Measurements from ENCODE around the gene SLC22A12. TPM values are rescaled to one million over a fixed set of nuclear protein-coding genes. Genes with fewer than 3 reads are reported as not detected.
A peak's percentile ranks its signal among the peaks of the same experiment; 100 is the strongest.

Gene SLC22A12
- total RNA-seq, 1 donor from 2014 or later: not detected

- H3K27ac ChIP-seq: no peak overlapping the region
- H3K4me1 ChIP-seq: no peaks in the 10 kb centered on the region
- intact Hi-C loops (cut with DNase I): no loop called here
- no peaks in the 10 kb centered on the region for H3K9me3 ChIP-seq
- no peaks in the 10 kb centered on the region for H3K36me3 ChIP-seq
- H3K27me3 ChIP-seq (ENCODE audit: low read depth): peaks cover 4% of the 10 kb centered on the region
- TF ChIP-seq CTCF (IDR thresholded peaks at IDR 0.05): no peak
- no peak overlapping the region for H3K4me3 ChIP-seq
- DNase-seq (peak; percentile 20), ATAC-seq (no peak)
These were observed 18.9 kb upstream of the SLC22A12 start for GRCh38 chr11:64572143-64572542.

GRCh38 chr11:64577202-64577601 lies 13.8 kb upstream of the SLC22A12 start:
- ATAC-seq (no peak), DNase-seq (no peak)
- no peak overlapping the region for H3K27ac ChIP-seq
- H3K9me3 ChIP-seq: no peaks in the 10 kb centered on the region
- TF ChIP-seq CTCF (IDR thresholded peaks at IDR 0.05): no peak
- no peaks in the 10 kb centered on the region for H3K36me3 ChIP-seq
- H3K4me1 ChIP-seq: no peaks in the 10 kb centered on the region
- intact Hi-C loops (cut with DNase I): no loop called here
- no peak overlapping the region for H3K4me3 ChIP-seq
- peaks cover 4% of the 10 kb centered on the region for H3K27me3 ChIP-seq (ENCODE audit: low read depth)

- H3K9me3 ChIP-seq: no peaks in the 10 kb centered on the region
- no peak overlapping the region for H3K27ac ChIP-seq
- intact Hi-C loops (cut with DNase I): no loop called here
- peaks cover 8% of the 10 kb centered on the region for H3K27me3 ChIP-seq (ENCODE audit: low read depth)
- ATAC-seq (no peak), DNase-seq (peak; percentile 3)
- no peak overlapping the region for H3K4me3 ChIP-seq
- H3K4me1 ChIP-seq: no peaks in the 10 kb centered on the region
- no peaks in the 10 kb centered on the region for H3K36me3 ChIP-seq
- no peak for TF ChIP-seq CTCF (IDR thresholded peaks at IDR 0.05)
These were observed 10.6 kb upstream of the SLC22A12 start for GRCh38 chr11:64580412-64580811.

DNA sequence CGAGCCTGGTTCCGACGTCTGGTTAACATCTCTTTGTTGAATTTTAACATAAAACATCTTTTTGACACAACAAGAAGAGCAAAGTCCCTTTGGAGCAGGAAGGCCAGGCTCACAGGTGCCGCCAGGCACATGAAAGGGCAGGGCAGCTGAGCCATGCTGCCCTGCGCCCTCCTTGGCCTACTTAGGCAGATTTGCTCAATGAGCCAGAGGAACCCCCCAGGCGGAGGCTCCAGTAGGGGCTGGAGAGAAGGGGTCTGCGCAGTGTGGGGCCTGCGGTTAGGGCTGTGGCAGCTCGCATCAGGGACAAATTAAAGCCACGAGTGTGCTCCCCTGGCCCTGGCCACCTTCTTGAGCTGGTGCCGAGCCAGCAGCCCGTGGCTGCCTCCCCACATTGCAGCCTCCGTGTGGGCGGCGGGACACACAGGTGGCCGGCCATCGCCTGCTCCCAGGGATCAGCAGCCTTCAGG lies 9.9 kb upstream of the SLC22A12 start:
- DNase-seq (peak; percentile 6), ATAC-seq (no peak)
- H3K4me1 ChIP-seq: no peaks in the 10 kb centered on the region
- no peak overlapping the region for H3K27ac ChIP-seq
- H3K36me3 ChIP-seq: no peaks in the 10 kb centered on the region
- no peaks in the 10 kb centered on the region for H3K9me3 ChIP-seq
- H3K27me3 ChIP-seq (ENCODE audit: low read depth): peaks cover 8% of the 10 kb centered on the region
- intact Hi-C loops (cut with DNase I): no loop called here
- no peak overlapping the region for H3K4me3 ChIP-seq
- TF ChIP-seq CTCF (IDR thresholded peaks at IDR 0.05): no peak

GRCh38 chr11:64582885-64583284 lies 8.1 kb upstream of the SLC22A12 start:
- peak; percentile 23 for DNase-seq

More at GRCh38 chr11:64582885-64583284, 8.1 kb upstream of the SLC22A12 start:
- no peak overlapping the region for H3K27ac ChIP-seq
- H3K27me3 ChIP-seq (ENCODE audit: low read depth): peaks cover 3% of the 10 kb centered on the region
- no peaks in the 10 kb centered on the region for H3K4me1 ChIP-seq
- no peaks in the 10 kb centered on the region for H3K36me3 ChIP-seq
- no peak for ATAC-seq
- intact Hi-C loops (cut with DNase I): no loop called here
- H3K9me3 ChIP-seq: no peaks in the 10 kb centered on the region
- TF ChIP-seq CTCF (IDR thresholded peaks at IDR 0.05): no peak
- H3K4me3 ChIP-seq: no peak overlapping the region
